T-cell (primary cell): ENCODE data around the gene ALDH4A1. TPM values are rescaled to one million over a fixed set of nuclear protein-coding genes. Genes with fewer than 3 reads are reported as not detected.

Source experiments
- ATAC-seq, 4 experiments: fragments of 200-7000 bp in 3 of 4; fragments of 150-1000 bp in 1 of 4; cut with Tn5 transposase; replicated peaks in 1 of 4; 1 replicate in 3 of 4; 2 replicates in 1 of 4; pipeline ENCODE4 v1.10.0; 2021; ENCODE audit warnings: moderate library complexity in 3 of 4, mild to moderate bottlenecking in 2 of 4, moderate number of reproducible peaks in 1 of 4
- CTCF ChIA-PET, 2 donors: fragments of 300-600 bp; sonication (Branson Sonifier 250); formaldehyde crosslinking; loops; one replicate each; lab custom pipeline; 2022; ENCODE audit warnings: antibody characterized with exemption in 2 of 2; lab: Charles Lee
- POLR2A ChIA-PET, 2 donors: fragments of 300-600 bp; sonication (Branson Sonifier 250); formaldehyde crosslinking; loops; one replicate each; lab custom pipeline; 2022; ENCODE audit warnings: antibody characterized with exemption in 2 of 2; lab: Charles Lee
- DNase-seq, 35 experiments: peaks; one replicate each; pipeline versions ENCODE4 v3.0.0 to v3.0.0-alpha.2; 2013 to 2023
- H3K27ac ChIP-seq: one replicate; pipeline ENCODE4 v1.5.1; 2013; ENCODE audit warnings: low read length
- H3K27me3 ChIP-seq, 2 experiments: replicated peaks in 1 of 2; 1 replicate in 1 of 2; 2 replicates in 1 of 2; pipeline versions ENCODE4 v1.6.1 to v1.7.0; 2013; ENCODE audit warnings: low read length in 1 of 2, mixed read lengths in 1 of 2; ENCODE audit not compliant: control insufficient read depth in 2 of 2, insufficient read depth in 2 of 2; ENCODE audit errors: extremely low read depth in 1 of 2
- H3K36me3 ChIP-seq, 2 donors: 1 replicate in 1 of 2; 2 replicates in 1 of 2; pipeline versions ENCODE4 v1.6.1 to v1.7.0; 2013; ENCODE audit warnings: low read length in 1 of 2; ENCODE audit not compliant: control insufficient read depth in 2 of 2, insufficient read depth in 1 of 2; ENCODE audit errors: extremely low read depth in 1 of 2
- H3K4me1 ChIP-seq, 2 experiments: 1 replicate in 1 of 2; 2 replicates in 1 of 2; pipeline versions ENCODE4 v1.6.1 to v1.7.0; 2013; ENCODE audit warnings: low read length in 2 of 2, mixed read lengths in 1 of 2; ENCODE audit not compliant: insufficient read depth in 2 of 2, control insufficient read depth in 1 of 2; ENCODE audit errors: extremely low read depth in 1 of 2
- H3K4me3 ChIP-seq, 2 donors: 1 replicate in 1 of 2; 2 replicates in 1 of 2; pipeline versions ENCODE4 v1.5.1 to v1.7.0; 2013; ENCODE audit warnings: mild to moderate bottlenecking in 2 of 2, low read length in 1 of 2, moderate library complexity in 1 of 2; ENCODE audit not compliant: control insufficient read depth in 1 of 2; ENCODE audit errors: extremely low read depth in 1 of 2
- H3K9me3 ChIP-seq: 2 replicates; pipeline ENCODE4 v1.7.0; 2013
- H3K27ac Mint-ChIP-seq, 2 donors: one replicate each; pipeline ENCODE4 v1.8.0; 2020 to 2021; ENCODE audit warnings: mild to moderate bottlenecking in 2 of 2, mixed read lengths in 2 of 2
- H3K27me3 Mint-ChIP-seq, 2 donors: one replicate each; pipeline ENCODE4 v1.8.0; 2021 to 2022; ENCODE audit warnings: mixed read lengths in 2 of 2
- H3K36me3 Mint-ChIP-seq: one replicate; pipeline ENCODE4 v1.8.0; 2021; ENCODE audit warnings: mixed read lengths
- H3K4me1 Mint-ChIP-seq, 3 donors: one replicate each; pipeline ENCODE4 v1.8.0; 2020 to 2022; ENCODE audit warnings: mixed read lengths in 3 of 3, mild to moderate bottlenecking in 1 of 3
- H3K4me3 Mint-ChIP-seq, 3 donors: one replicate each; pipeline ENCODE4 v1.8.0; 2020 to 2022; ENCODE audit warnings: mild to moderate bottlenecking in 3 of 3, mixed read lengths in 3 of 3, moderate library complexity in 3 of 3
- H3K9me3 Mint-ChIP-seq, 3 donors: one replicate each; pipeline ENCODE4 v1.8.0; 2020 to 2022; ENCODE audit warnings: mixed read lengths in 3 of 3
- WGBS: methylation state at CpG from one replicate; pipeline ENCODE4 v1.1.5; 2013; ENCODE audit warnings: missing lambda C conversion rate; ENCODE audit not compliant: insufficient coverage; 5-methylcytosine and 5-hydroxymethylcytosine counted together
- total RNA-seq, 35 experiments: library from RNA in 6 of 35; stranded (reverse) in 6 of 35; fragments of 120-200 nt in 1 of 35; gene quantifications; one replicate each; pipeline versions ENCODE4 v1.2.1 to v1.2.4 and lab custom pipeline; 2013 to 2026

Gene ALDH4A1
- total RNA-seq, 5 donors from 2014 or later (not counting 1 experiment from before 2014, with no cell fraction given), result 0.85 to 2.8 (median 2.2) TPM

DNA sequence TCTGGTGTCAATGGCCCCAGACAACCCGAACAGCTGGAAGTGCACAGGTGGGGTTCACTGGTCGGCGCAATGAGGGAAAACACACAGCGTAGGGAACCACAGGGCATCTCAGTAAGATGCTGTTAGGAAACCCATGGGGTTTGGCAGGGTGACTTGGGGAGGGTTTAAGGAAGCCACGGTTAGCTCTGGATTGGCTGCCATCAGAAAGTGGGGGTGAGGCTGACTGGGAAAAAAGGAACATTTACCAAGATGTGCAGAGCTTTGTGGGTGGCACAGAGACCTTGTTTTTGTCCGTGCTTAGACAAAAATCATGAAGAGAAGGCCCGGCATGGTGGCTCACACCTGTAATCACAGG lies 11.0 kb downstream of the ALDH4A1 start:
- CTCF ChIA-PET, result no interaction called here
- Mint-ChIP-seq H3K4me1 (no peaks in the 10 kb centered on the region), H3K9me3 (no peaks in the 10 kb centered on the region), H3K27ac (no peak overlapping the region), H3K36me3 (no peaks in the 10 kb centered on the region), H3K4me3 (no peak overlapping the region), H3K27me3 (no peaks in the 10 kb centered on the region)
- no peaks in the 10 kb centered on the region for H3K9me3 ChIP-seq
- POLR2A ChIA-PET, result no interaction called here
- H3K27me3 ChIP-seq, result no peaks in the 10 kb centered on the region
- 90% methylated on average over 7 of the region's 7 CpGs for WGBS
- H3K27ac ChIP-seq, result no peak overlapping the region
- no peak for ATAC-seq
- H3K4me1 ChIP-seq, result no peaks in the 10 kb centered on the region
- H3K36me3 ChIP-seq, result no peaks in the 10 kb centered on the region
- no peak for DNase-seq
- H3K4me3 ChIP-seq, result no peak overlapping the region

DNA sequence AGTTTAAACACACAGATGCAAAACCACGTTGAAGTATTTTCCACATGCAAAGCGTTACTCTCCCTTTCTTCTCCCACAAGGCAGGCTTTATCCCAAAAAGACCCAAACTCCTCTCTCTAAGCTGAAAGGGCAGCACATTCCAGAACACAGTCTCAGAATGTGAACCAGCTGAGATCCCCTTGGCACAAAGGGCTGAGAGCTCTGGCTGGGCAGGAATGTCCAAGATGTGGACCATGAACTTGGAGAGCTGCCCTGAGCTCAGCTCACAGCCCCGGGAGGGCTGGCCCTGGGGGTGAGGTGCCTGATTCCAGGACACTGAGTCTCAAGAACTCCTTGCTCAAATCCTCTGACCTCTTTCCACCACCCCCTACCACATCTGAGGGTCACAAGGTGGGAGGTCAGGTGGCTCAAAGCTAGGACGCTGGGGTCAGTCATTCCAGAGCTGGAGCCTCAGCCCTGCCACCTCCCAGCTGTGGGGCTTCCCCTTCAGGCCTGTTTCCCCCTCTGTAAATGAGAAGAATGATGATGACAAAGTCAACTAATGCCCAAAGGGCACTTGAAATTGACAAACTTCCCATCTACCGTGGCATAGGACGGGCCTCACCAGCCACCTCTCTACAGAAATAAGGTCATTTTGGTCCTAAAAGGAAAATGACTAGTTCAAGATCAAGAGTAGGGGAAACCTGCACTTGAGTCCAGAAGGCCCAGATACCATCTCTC lies 11.5 kb downstream of the ALDH4A1 start:
- no peaks in the 10 kb centered on the region for H3K27me3 Mint-ChIP-seq
- Histone ChIP-seq H3K36me3 (no peaks in the 10 kb centered on the region), H3K27ac (no peak overlapping the region), H3K9me3 (no peaks in the 10 kb centered on the region), H3K27me3 (no peaks in the 10 kb centered on the region), H3K4me3 (no peak overlapping the region), H3K4me1 (no peaks in the 10 kb centered on the region)
- ChIA-PET POLR2A (interaction anchor here in 1 of 2 donors (0.6 kb wide), 1 partner anchor 239 kb away, joined by 3 read pairs; no protein-coding TSS in a partner anchor), CTCF (no interaction called here)
- ATAC-seq, result no peak
- no peaks in the 10 kb centered on the region for H3K9me3 Mint-ChIP-seq
- H3K4me3 Mint-ChIP-seq, result no peak overlapping the region
- H3K4me1 Mint-ChIP-seq, result no peaks in the 10 kb centered on the region
- 55% methylated on average over 2 of the region's 6 CpGs for WGBS
- H3K27ac Mint-ChIP-seq, result no peak overlapping the region
- no peak for DNase-seq
- H3K36me3 Mint-ChIP-seq, result no peaks in the 10 kb centered on the region

GRCh38 chr1:18886003-18886335 lies 16.4 kb downstream of the ALDH4A1 start:
- no peaks in the 10 kb centered on the region for H3K27me3 Mint-ChIP-seq

GRCh38 chr1:18885311-18886002 lies 16.9 kb downstream of the ALDH4A1 start:
- Histone ChIP-seq H3K27ac (no peak overlapping the region), H3K36me3 (peaks cover 0 to 5% of the 10 kb centered on the region in 2 donors), H3K9me3 (no peaks in the 10 kb centered on the region), H3K4me1 (no peaks in the 10 kb centered on the region), H3K27me3 (no peaks in the 10 kb centered on the region), H3K4me3 (no peak overlapping the region)
- H3K9me3 Mint-ChIP-seq, result no peaks in the 10 kb centered on the region
- H3K27ac Mint-ChIP-seq, result no peak overlapping the region
- H3K36me3 Mint-ChIP-seq, result no peaks in the 10 kb centered on the region
- H3K27me3 Mint-ChIP-seq, result no peaks in the 10 kb centered on the region
- no peak for DNase-seq
- POLR2A ChIA-PET, result no interaction called here
- H3K4me3 Mint-ChIP-seq, result no peak overlapping the region
- 92% methylated on average over 10 of the region's 17 CpGs for WGBS
- no peak for ATAC-seq
- CTCF ChIA-PET, result interaction anchor here in 1 of 2 donors (1.7 kb wide), 1 partner anchor 355 kb away, joined by 7 read pairs; no protein-coding TSS in a partner anchor
- H3K4me1 Mint-ChIP-seq, result no peaks in the 10 kb centered on the region

More at GRCh38 chr1:18886003-18886335, 16.4 kb downstream of the ALDH4A1 start:
- Histone ChIP-seq H3K27ac (no peak overlapping the region), H3K9me3 (no peaks in the 10 kb centered on the region), H3K4me1 (no peaks in the 10 kb centered on the region), H3K4me3 (no peak overlapping the region), H3K27me3 (no peaks in the 10 kb centered on the region), H3K36me3 (peaks cover 0 to 5% of the 10 kb centered on the region in 2 donors)
- H3K9me3 Mint-ChIP-seq, result no peaks in the 10 kb centered on the region
- ATAC-seq (no peak), DNase-seq (no peak)
- 100% methylated on average over 1 of the region's 1 CpG for WGBS
- H3K4me1 Mint-ChIP-seq, result no peaks in the 10 kb centered on the region
- POLR2A ChIA-PET, result no interaction called here
- CTCF ChIA-PET, result no interaction called here
- no peak overlapping the region for H3K27ac Mint-ChIP-seq
- no peaks in the 10 kb centered on the region for H3K36me3 Mint-ChIP-seq
- no peak overlapping the region for H3K4me3 Mint-ChIP-seq

DNA sequence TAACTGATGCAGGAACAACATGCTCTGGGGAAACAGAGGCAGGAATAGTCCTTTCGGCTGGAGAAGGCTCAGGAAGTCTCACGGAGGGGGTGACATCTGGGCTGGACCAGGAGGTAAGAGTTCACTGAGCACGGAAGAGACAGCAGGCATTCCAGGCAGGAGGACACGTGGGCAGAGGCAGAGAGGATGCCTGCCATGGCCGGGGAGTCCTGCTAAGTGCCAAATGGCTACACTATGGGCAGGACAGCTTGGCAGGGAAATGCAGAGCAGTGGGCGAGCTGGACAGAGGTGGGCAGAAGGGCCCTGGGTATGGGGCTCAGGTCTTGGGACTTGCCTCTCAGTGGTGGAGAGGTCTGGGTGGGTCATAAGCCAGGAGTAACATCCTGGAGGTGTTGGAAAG lies 17.6 kb downstream of the ALDH4A1 start:
- ATAC-seq, result no peak
- CTCF ChIA-PET, result interaction anchor here (0.9 to 1.7 kb wide), 12 partner anchors 9 to 356 kb away, joined by 3 to 17 read pairs (median 4); partner anchors contain the start of gene IFFO2 (in 1 of the 2)
- Mint-ChIP-seq H3K4me3 (no peak overlapping the region), H3K9me3 (no peaks in the 10 kb centered on the region), H3K36me3 (no peaks in the 10 kb centered on the region), H3K4me1 (no peaks in the 10 kb centered on the region), H3K27ac (no peak overlapping the region), H3K27me3 (no peaks in the 10 kb centered on the region)
- no peaks in the 10 kb centered on the region for H3K9me3 ChIP-seq
- POLR2A ChIA-PET, result no interaction called here
- H3K27ac ChIP-seq, result no peak overlapping the region
- no peaks in the 10 kb centered on the region for H3K27me3 ChIP-seq
- H3K4me3 ChIP-seq, result no peak overlapping the region
- DNase-seq, result no peak
- H3K36me3 ChIP-seq, result peaks cover 0 to 5% of the 10 kb centered on the region in 2 donors
- WGBS, result 74% methylated on average over 6 of the region's 6 CpGs
- H3K4me1 ChIP-seq, result no peaks in the 10 kb centered on the region

GRCh38 chr1:18884419-18884717 lies 18.0 kb downstream of the ALDH4A1 start:
- H3K4me3 ChIP-seq, result no peak overlapping the region
- peaks cover 0 to 5% of the 10 kb centered on the region in 2 donors for H3K36me3 ChIP-seq
- H3K9me3 ChIP-seq, result no peaks in the 10 kb centered on the region
- DNase-seq (no peak), ATAC-seq (peak in 2 of 4 experiments; percentile 19 to 26)
- ChIA-PET CTCF (interaction anchor here (0.6 to 1.7 kb wide), 13 partner anchors 9 to 357 kb away, joined by 3 to 17 read pairs (median 4); partner anchors contain the start of gene IFFO2 (in 1 of the 2)), POLR2A (no interaction called here)
- Mint-ChIP-seq H3K27me3 (no peaks in the 10 kb centered on the region), H3K36me3 (no peaks in the 10 kb centered on the region), H3K4me1 (no peaks in the 10 kb centered on the region), H3K9me3 (no peaks in the 10 kb centered on the region), H3K27ac (no peak overlapping the region), H3K4me3 (no peak overlapping the region)
- H3K27me3 ChIP-seq, result no peaks in the 10 kb centered on the region
- no peak overlapping the region for H3K27ac ChIP-seq
- no peaks in the 10 kb centered on the region for H3K4me1 ChIP-seq
- WGBS, result 79% methylated on average over 4 of the region's 4 CpGs
